Measurements from ENCODE around the gene AMBP. TPM values are rescaled to one million over a fixed set of nuclear protein-coding genes. Genes with fewer than 3 reads are reported as not detected.

The AMBP gene
- total RNA-seq, 1 experiment from 2014 or later, result not detected

DNA sequence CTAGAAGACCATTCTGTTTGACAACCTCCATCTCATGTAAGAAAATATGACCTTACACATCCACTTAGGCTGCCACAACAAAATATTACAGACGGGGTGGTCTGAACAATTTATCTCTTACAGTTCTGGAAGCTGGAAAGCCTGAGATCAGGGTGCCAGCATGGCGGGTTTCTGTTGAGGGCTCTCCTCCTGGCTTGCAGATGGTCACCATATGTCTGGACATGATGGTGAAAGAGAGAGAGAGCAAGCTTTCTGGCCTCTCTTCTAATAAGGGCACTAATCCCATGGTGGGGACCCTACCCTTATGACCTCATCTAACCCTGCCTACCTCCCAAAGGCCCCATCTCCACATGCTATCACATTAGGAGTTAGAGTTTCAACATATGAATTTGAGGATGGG is 66.0 kb downstream of the AMBP start:
- no TSS peak for BruUV-seq (replicated peaks)
- no peak for DNase-seq (ENCODE audit: low spot score)
- ChIA-PET CTCF (no interaction called here), POLR2A (ENCODE audit: low non-redundant PET) (no interaction called here)
- Histone ChIP-seq H3K36me3 (ENCODE audit: insufficient read depth, low read length, poor library complexity, severe bottlenecking) (peaks cover 15% of the 10 kb centered on the region), H3K27ac (ENCODE audit: low read depth, low read length, poor library complexity, severe bottlenecking) (no peak overlapping the region), H3K9me3 (ENCODE audit: low read depth, low read length, poor library complexity, severe bottlenecking) (no peaks in the 10 kb centered on the region), H3K4me1 (ENCODE audit: insufficient read depth, low read length, poor library complexity, severe bottlenecking) (no peaks in the 10 kb centered on the region), H3K27me3 (replicated peaks; ENCODE audit: insufficient read depth, low read depth, low read length, poor library complexity) (no peaks in the 10 kb centered on the region), H3K4me3 (ENCODE audit: low read depth, low read length, poor library complexity, severe bottlenecking) (no peak overlapping the region)
- intact Hi-C loops (cut with micrococcal nuclease; ENCODE audit: unreplicated experiment), result no loop called here
- TF ChIP-seq, protein P1, sequence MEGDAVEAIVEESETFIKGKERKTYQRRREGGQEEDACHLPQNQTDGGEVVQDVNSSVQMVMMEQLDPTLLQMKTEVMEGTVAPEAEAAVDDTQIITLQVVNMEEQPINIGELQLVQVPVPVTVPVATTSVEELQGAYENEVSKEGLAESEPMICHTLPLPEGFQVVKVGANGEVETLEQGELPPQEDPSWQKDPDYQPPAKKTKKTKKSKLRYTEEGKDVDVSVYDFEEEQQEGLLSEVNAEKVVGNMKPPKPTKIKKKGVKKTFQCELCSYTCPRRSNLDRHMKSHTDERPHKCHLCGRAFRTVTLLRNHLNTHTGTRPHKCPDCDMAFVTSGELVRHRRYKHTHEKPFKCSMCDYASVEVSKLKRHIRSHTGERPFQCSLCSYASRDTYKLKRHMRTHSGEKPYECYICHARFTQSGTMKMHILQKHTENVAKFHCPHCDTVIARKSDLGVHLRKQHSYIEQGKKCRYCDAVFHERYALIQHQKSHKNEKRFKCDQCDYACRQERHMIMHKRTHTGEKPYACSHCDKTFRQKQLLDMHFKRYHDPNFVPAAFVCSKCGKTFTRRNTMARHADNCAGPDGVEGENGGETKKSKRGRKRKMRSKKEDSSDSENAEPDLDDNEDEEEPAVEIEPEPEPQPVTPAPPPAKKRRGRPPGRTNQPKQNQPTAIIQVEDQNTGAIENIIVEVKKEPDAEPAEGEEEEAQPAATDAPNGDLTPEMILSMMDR (conservative IDR thresholded peaks at IDR 0.05; ENCODE audit: low read depth, low read length), result no peak
- no peak for TF ChIP-seq EZH2 (IDR thresholded peaks at IDR 0.05; ENCODE audit: borderline replicate concordance, low read depth, low read length, poor library complexity, severe bottlenecking)

DNA sequence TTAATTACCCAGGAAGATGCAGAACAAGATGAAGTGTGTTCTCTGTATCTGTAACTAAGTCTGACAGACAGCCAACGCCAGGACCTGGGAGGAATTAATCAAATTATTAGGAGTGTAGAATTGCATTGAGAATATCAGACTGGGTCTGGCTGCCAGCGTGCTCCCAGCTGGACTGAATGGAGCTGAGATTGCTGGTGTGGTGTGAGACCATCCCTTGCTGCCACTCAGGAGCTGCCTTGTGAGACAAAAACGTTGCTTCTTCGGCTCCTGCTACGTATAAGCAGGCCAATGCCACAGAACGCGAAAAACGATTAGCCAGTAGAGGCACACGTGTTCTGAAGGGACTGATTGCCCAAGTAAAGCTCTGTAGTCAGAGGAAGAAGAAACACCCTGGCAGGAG is 66.8 kb downstream of the AMBP start:
- H3K9me3 ChIP-seq (ENCODE audit: low read depth, low read length, poor library complexity, severe bottlenecking), result no peaks in the 10 kb centered on the region
- BruUV-seq (replicated peaks), result no TSS peak
- CTCF ChIA-PET, result no interaction called here
- no peak for DNase-seq (ENCODE audit: low spot score)
- peaks cover 8% of the 10 kb centered on the region for H3K36me3 ChIP-seq (ENCODE audit: insufficient read depth, low read length, poor library complexity, severe bottlenecking)
- no peaks in the 10 kb centered on the region for H3K4me1 ChIP-seq (ENCODE audit: insufficient read depth, low read length, poor library complexity, severe bottlenecking)
- no peak overlapping the region for H3K27ac ChIP-seq (ENCODE audit: low read depth, low read length, poor library complexity, severe bottlenecking)
- H3K4me3 ChIP-seq (ENCODE audit: low read depth, low read length, poor library complexity, severe bottlenecking), result no peak overlapping the region
- no peaks in the 10 kb centered on the region for H3K27me3 ChIP-seq (replicated peaks; ENCODE audit: insufficient read depth, low read depth, low read length, poor library complexity)
- TF ChIP-seq, protein P1 (conservative IDR thresholded peaks at IDR 0.05; ENCODE audit: low read depth, low read length), result no peak
- TF ChIP-seq EZH2 (IDR thresholded peaks at IDR 0.05; ENCODE audit: borderline replicate concordance, low read depth, low read length, poor library complexity, severe bottlenecking), result no peak
- POLR2A ChIA-PET (ENCODE audit: low non-redundant PET), result no interaction called here
- intact Hi-C loops (cut with micrococcal nuclease; ENCODE audit: unreplicated experiment), result no loop called here

Other genes starting within 250 kb of the AMBP start
- 29.4 and 36.5 TPM in 2 replicates for gene ZNF618, start 202.0 kb downstream of the AMBP start, total RNA-seq (2021)
- gene KIF12, start 21.0 kb upstream of the AMBP start, total RNA-seq (2021), result not detected in 2 replicates
- gene COL27A1, start 77.2 kb upstream of the AMBP start, total RNA-seq (2021), result 37.0 and 37.6 TPM in 2 replicates
- not detected in 2 replicates for gene ORM1, start 244.8 kb upstream of the AMBP start, total RNA-seq (2021)

Data from A673 (cell line).